Osteoblast (primary cell): ENCODE data around the gene RIPK3. TPM values are rescaled to one million over a fixed set of nuclear protein-coding genes. Genes with fewer than 3 reads are reported as not detected.

Experiments
- DNase-seq: peaks from one replicate; pipeline ENCODE4 v3.0.0; 2011; ENCODE audit warnings: low spot score, mixed read lengths; ENCODE audit not compliant: insufficient read length; ENCODE audit errors: missing footprints
- H2AFZ ChIP-seq: 2 replicates; pipeline ENCODE4 v1.6.0; 2011; ENCODE audit warnings: mild to moderate bottlenecking, low read length
- H3K27ac ChIP-seq: 2 replicates; pipeline ENCODE4 v1.5.1; 2011; ENCODE audit warnings: mild to moderate bottlenecking, low read depth, low read length, moderate library complexity
- H3K27me3 ChIP-seq: 2 replicates; pipeline ENCODE4 v1.6.0; 2012; ENCODE audit warnings: mild to moderate bottlenecking, control low read depth, inconsistent platforms, low read length, moderate library complexity; ENCODE audit not compliant: insufficient read depth
- H3K36me3 ChIP-seq: 2 replicates; pipeline ENCODE4 v1.5.1; 2011; ENCODE audit warnings: mild to moderate bottlenecking, low read length, control low read depth, moderate library complexity; ENCODE audit not compliant: insufficient read depth
- H3K4me1 ChIP-seq: 2 replicates; pipeline ENCODE4 v1.5.1; 2011; ENCODE audit warnings: mild to moderate bottlenecking, low read length, control low read depth, moderate library complexity; ENCODE audit not compliant: insufficient read depth
- H3K4me2 ChIP-seq: 2 replicates; pipeline ENCODE4 v1.6.0; 2011; ENCODE audit warnings: mild to moderate bottlenecking, low read length; ENCODE audit not compliant: insufficient read depth
- H3K4me3 ChIP-seq: fragments of 200-600 bp; sonication (generic); 3 replicates; pipeline ENCODE4 v1.5.1; 2012; ENCODE audit warnings: mild to moderate bottlenecking, low read length, inconsistent platforms; ENCODE audit not compliant: insufficient read depth
- H3K79me2 ChIP-seq: 2 replicates; pipeline ENCODE4 v1.6.0; 2012; ENCODE audit warnings: mild to moderate bottlenecking, low read length, control low read depth, inconsistent platforms; ENCODE audit not compliant: insufficient read depth
- H3K9me3 ChIP-seq: 2 replicates; pipeline ENCODE4 v1.5.1; 2011; ENCODE audit warnings: low read depth, low read length, control low read depth
- H4K20me1 ChIP-seq: 2 replicates; pipeline ENCODE4 v1.6.0; 2012; ENCODE audit warnings: mild to moderate bottlenecking, low read length, control low read depth; ENCODE audit not compliant: insufficient read depth
- CTCF ChIP-seq: IDR thresholded peaks from 2 replicates; pipeline ENCODE4 v1.5.1; 2011; ENCODE audit warnings: mild to moderate bottlenecking, low read depth, low read length, moderate library complexity; ENCODE audit errors: extremely low read depth
- total RNA-seq: library from RNA; depleted of rRNA; stranded (reverse); fragments of >200 nt; gene quantifications from 2 replicates; pipeline ENCODE4 v1.2.3, GENCODE V29; 2012

RIPK3 gene
- total RNA-seq, 1 donor, result 11.9 TPM

DNA sequence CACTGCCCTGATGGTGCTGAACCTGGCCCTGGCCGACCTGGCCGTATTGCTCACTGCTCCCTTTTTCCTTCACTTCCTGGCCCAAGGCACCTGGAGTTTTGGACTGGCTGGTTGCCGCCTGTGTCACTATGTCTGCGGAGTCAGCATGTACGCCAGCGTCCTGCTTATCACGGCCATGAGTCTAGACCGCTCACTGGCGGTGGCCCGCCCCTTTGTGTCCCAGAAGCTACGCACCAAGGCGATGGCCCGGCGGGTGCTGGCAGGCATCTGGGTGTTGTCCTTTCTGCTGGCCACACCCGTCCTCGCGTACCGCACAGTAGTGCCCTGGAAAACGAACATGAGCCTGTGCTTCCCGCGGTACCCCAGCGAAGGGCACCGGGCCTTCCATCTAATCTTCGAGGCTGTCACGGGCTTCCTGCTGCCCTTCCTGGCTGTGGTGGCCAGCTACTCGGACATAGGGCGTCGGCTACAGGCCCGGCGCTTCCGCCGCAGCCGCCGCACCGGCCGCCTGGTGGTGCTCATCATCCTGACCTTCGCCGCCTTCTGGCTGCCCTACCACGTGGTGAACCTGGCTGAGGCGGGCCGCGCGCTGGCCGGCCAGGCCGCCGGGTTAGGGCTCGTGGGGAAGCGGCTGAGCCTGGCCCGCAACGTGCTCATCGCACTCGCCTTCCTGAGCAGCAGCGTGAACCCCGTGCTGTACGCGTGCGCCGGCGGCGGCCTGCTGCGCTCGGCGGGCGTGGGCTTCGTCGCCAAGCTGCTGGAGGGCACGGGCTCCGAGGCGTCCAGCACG lies 23.8 kb downstream of the RIPK3 start:
- Histone ChIP-seq H3K4me3 (no peak overlapping the region), H3K4me1 (peaks cover 14% of the 10 kb centered on the region), H3K9me3 (no peaks in the 10 kb centered on the region), H3K27me3 (peaks cover 7% of the 10 kb centered on the region), H3K36me3 (no peaks in the 10 kb centered on the region), H3K79me2 (no peaks in the 10 kb centered on the region), H3K4me2 (no peak overlapping the region), H2AFZ (no peak overlapping the region), H4K20me1 (no peaks in the 10 kb centered on the region), H3K27ac (no peak overlapping the region)
- TF ChIP-seq CTCF, result no peak
- DNase-seq, result peak; percentile 88

DNA sequence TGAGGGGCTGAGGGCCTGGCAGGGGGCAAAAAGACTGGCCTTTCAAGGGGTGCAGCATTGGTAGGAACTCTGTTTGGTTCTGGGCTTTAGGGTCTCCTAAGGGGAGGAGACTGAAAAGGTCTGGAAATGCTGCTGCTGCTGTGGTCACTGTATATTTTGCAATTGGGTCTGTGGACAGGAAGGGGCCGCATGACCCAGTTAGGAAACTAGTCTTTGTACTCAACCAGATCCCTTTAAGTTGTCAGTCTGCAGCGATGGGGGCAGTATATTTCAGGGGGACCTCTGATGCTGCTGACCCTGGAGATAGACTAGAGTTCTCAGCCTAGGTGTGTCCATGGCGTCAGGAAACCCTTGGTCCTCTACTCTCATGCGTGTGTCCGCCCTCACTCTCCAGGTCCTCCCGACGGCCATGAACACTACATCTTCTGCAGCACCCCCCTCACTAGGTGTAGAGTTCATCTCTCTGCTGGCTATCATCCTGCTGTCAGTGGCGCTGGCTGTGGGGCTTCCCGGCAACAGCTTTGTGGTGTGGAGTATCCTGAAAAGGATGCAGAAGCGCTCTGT lies 24.5 kb downstream of the RIPK3 start:
- no peak overlapping the region for H3K4me2 ChIP-seq
- H4K20me1 ChIP-seq, result no peaks in the 10 kb centered on the region
- DNase-seq, result peak; percentile 89
- H3K27me3 ChIP-seq, result peaks cover 7% of the 10 kb centered on the region
- H3K9me3 ChIP-seq, result no peaks in the 10 kb centered on the region
- no peaks in the 10 kb centered on the region for H3K36me3 ChIP-seq
- H3K4me3 ChIP-seq, result no peak overlapping the region
- TF ChIP-seq CTCF, result no peak
- no peak overlapping the region for H2AFZ ChIP-seq
- no peaks in the 10 kb centered on the region for H3K79me2 ChIP-seq
- H3K4me1 ChIP-seq, result peaks cover 20% of the 10 kb centered on the region
- H3K27ac ChIP-seq, result no peak overlapping the region

GRCh38 chr14:24314377-24315193 lies 25.2 kb downstream of the RIPK3 start:
- H3K4me2 ChIP-seq, result no peak overlapping the region
- H2AFZ ChIP-seq, result no peak overlapping the region
- H3K27ac ChIP-seq, result no peak overlapping the region
- H3K4me1 ChIP-seq, result peaks cover 23% of the 10 kb centered on the region
- H3K36me3 ChIP-seq, result no peaks in the 10 kb centered on the region
- no peak for TF ChIP-seq CTCF
- H3K27me3 ChIP-seq, result peaks cover 7% of the 10 kb centered on the region
- DNase-seq, result peak; percentile 70
- H3K79me2 ChIP-seq, result no peaks in the 10 kb centered on the region
- no peak overlapping the region for H3K4me3 ChIP-seq
- no peaks in the 10 kb centered on the region for H3K9me3 ChIP-seq
- no peaks in the 10 kb centered on the region for H4K20me1 ChIP-seq

GRCh38 chr14:24313913-24314312 lies 25.9 kb downstream of the RIPK3 start:
- H3K4me2 ChIP-seq, result no peak overlapping the region
- peaks cover 23% of the 10 kb centered on the region for H3K4me1 ChIP-seq
- H3K27me3 ChIP-seq, result peaks cover 7% of the 10 kb centered on the region
- no peaks in the 10 kb centered on the region for H4K20me1 ChIP-seq
- no peaks in the 10 kb centered on the region for H3K9me3 ChIP-seq
- no peaks in the 10 kb centered on the region for H3K79me2 ChIP-seq
- no peak overlapping the region for H2AFZ ChIP-seq
- no peak overlapping the region for H3K27ac ChIP-seq
- no peaks in the 10 kb centered on the region for H3K36me3 ChIP-seq
- DNase-seq, result peak; percentile 69
- no peak overlapping the region for H3K4me3 ChIP-seq
- no peak for TF ChIP-seq CTCF
